Natural killer cell (primary cell): ENCODE results near the gene ABO. TPM values are rescaled to one million over a fixed set of nuclear protein-coding genes. Genes with fewer than 3 reads are reported as not detected.
"Not testable (repeated sequence)": the region's sequence is repeated elsewhere in the genome, so short reads cannot be mapped to it uniquely, and the experiment has no call there.

ENCODE experiments used
- ATAC-seq, 3 donors: fragments of 150-1000 bp in 2 of 3; fragments of 200-7000 bp in 1 of 3; cut with Tn5 transposase; 1 replicate in 1 of 3; 2 replicates in 2 of 3; pipeline ENCODE4 v1.10.0; 2021; ENCODE audit warnings: mild to moderate bottlenecking in 2 of 3, moderate library complexity in 2 of 3
- DNase-seq, 2 donors: peaks; one replicate each; pipeline versions ENCODE4 v3.0.0 to v3.0.0-alpha.2; 2013 to 2021; ENCODE audit warnings: mixed read lengths in 1 of 2
- H3K27ac ChIP-seq: one replicate; pipeline ENCODE4 v1.5.1; 2013; ENCODE audit warnings: mild to moderate bottlenecking, low read length
- H3K27me3 ChIP-seq: one replicate; pipeline ENCODE4 v1.6.1; 2013; ENCODE audit warnings: low read length; ENCODE audit not compliant: control insufficient read depth, insufficient read depth
- H3K36me3 ChIP-seq: one replicate; pipeline ENCODE4 v1.6.1; 2013; ENCODE audit warnings: low read length; ENCODE audit not compliant: control insufficient read depth, insufficient read depth
- H3K4me1 ChIP-seq: one replicate; pipeline ENCODE4 v1.6.1; 2013; ENCODE audit warnings: low read length; ENCODE audit not compliant: control insufficient read depth, insufficient read depth
- H3K4me3 ChIP-seq: one replicate; pipeline ENCODE4 v1.5.1; 2013; ENCODE audit warnings: low read length
- H3K9me3 ChIP-seq: one replicate; pipeline ENCODE4 v1.6.1; 2013; ENCODE audit warnings: low read length; ENCODE audit not compliant: control insufficient read depth, insufficient read depth
- H3K27ac Mint-ChIP-seq, 2 donors: one replicate each; pipeline ENCODE4 v1.8.0; 2022; ENCODE audit warnings: mild to moderate bottlenecking in 2 of 2, mixed read lengths in 2 of 2, moderate library complexity in 1 of 2
- H3K27me3 Mint-ChIP-seq, 2 donors: one replicate each; pipeline ENCODE4 v1.8.0; 2022; ENCODE audit warnings: low read depth in 2 of 2, mixed read lengths in 2 of 2
- H3K36me3 Mint-ChIP-seq: one replicate; pipeline ENCODE4 v1.8.0; 2022; ENCODE audit warnings: mixed read lengths
- H3K4me1 Mint-ChIP-seq, 2 donors: one replicate each; pipeline ENCODE4 v1.8.0; 2022; ENCODE audit warnings: mixed read lengths in 2 of 2
- H3K4me3 Mint-ChIP-seq: one replicate; pipeline ENCODE4 v1.8.0; 2022; ENCODE audit warnings: mild to moderate bottlenecking, moderate library complexity, mixed read lengths
- H3K9me3 Mint-ChIP-seq, 2 donors: one replicate each; pipeline ENCODE4 v1.8.0; 2022; ENCODE audit warnings: mixed read lengths in 2 of 2
- CTCF ChIP-seq: fragments of 200-600 bp; IDR thresholded peaks from one replicate; pipeline ENCODE4 v1.8.0; 2022; ENCODE audit warnings: antibody characterized with exemption
- WGBS: methylation state at CpG from one replicate; pipeline ENCODE4 v1.1.7; 2013; ENCODE audit warnings: missing lambda C conversion rate; ENCODE audit not compliant: insufficient coverage; 5-methylcytosine and 5-hydroxymethylcytosine counted together
- intact Hi-C: fragments of 100-400 bp; cut with micrococcal nuclease; formaldehyde crosslinking; loops from one replicate; pipeline ENCODE4 v1.14.2; 2022
- total RNA-seq, 4 donors: library from RNA; stranded (reverse); fragments of 120-200 nt in 1 of 4; gene quantifications; one replicate each; pipeline versions ENCODE4 v1.2.3 to v1.2.4, GENCODE V29; 2013 to 2022

ABO gene
- total RNA-seq, 3 donors from 2014 or later (not counting 1 experiment from before 2014, with no cell fraction given) = 0.20 to 4.2 (median 0.56) TPM

GRCh38 chr9:133230093-133230492, 44.9 kb downstream of the ABO start:
- Mint-ChIP-seq H3K27ac (no peak overlapping the region), H3K36me3 (no peaks in the 10 kb centered on the region), H3K4me1 (no peaks in the 10 kb centered on the region), H3K9me3 (no peaks in the 10 kb centered on the region), H3K4me3 (no peak overlapping the region), H3K27me3 (peaks cover 0 to 4% of the 10 kb centered on the region in 2 donors)
- Histone ChIP-seq H3K27me3 (no peaks in the 10 kb centered on the region), H3K9me3 (no peaks in the 10 kb centered on the region), H3K4me3 (no peak overlapping the region), H3K36me3 (no peaks in the 10 kb centered on the region), H3K4me1 (no peaks in the 10 kb centered on the region), H3K27ac (no peak overlapping the region)
- DNase-seq = no peak
- no peak for ATAC-seq
- TF ChIP-seq CTCF = no peak
- 85% methylated on average over 5 of the region's 5 CpGs for WGBS
- intact Hi-C loops = no loop called here

- not testable (repeated sequence) for DNase-seq, H3K27ac Mint-ChIP-seq
These were observed 46.4 kb downstream of the ABO start for GRCh38 chr9:133228474-133229193.

GRCh38 chr9:133227996-133228395, 47.0 kb downstream of the ABO start:
- ATAC-seq, H3K4me3 ChIP-seq, H3K27ac ChIP-seq, H3K27ac Mint-ChIP-seq, H3K4me1 Mint-ChIP-seq, H3K4me1 ChIP-seq, DNase-seq, H3K4me3 Mint-ChIP-seq, H3K36me3 Mint-ChIP-seq, intact Hi-C loops, H3K27me3 ChIP-seq, H3K9me3 Mint-ChIP-seq, H3K27me3 Mint-ChIP-seq, H3K9me3 ChIP-seq, H3K36me3 ChIP-seq: not testable (repeated sequence)
- 89% methylated on average over 7 of the region's 8 CpGs for WGBS

More at GRCh38 chr9:133228474-133229193, 46.4 kb downstream of the ABO start:
- H3K4me1 Mint-ChIP-seq, H3K27ac ChIP-seq, H3K4me1 ChIP-seq, H3K36me3 ChIP-seq, H3K36me3 Mint-ChIP-seq, ATAC-seq, H3K9me3 Mint-ChIP-seq, H3K9me3 ChIP-seq, H3K27me3 ChIP-seq, H3K4me3 ChIP-seq, H3K27me3 Mint-ChIP-seq, H3K4me3 Mint-ChIP-seq, intact Hi-C loops: not testable (repeated sequence)
- WGBS = 86% methylated on average over 12 of the region's 22 CpGs

GRCh38 chr9:133227242-133227860, 47.6 kb downstream of the ABO start:
- H3K9me3 Mint-ChIP-seq = no peaks in the 10 kb centered on the region
- H3K36me3 ChIP-seq = no peaks in the 10 kb centered on the region
- ATAC-seq = no peak
- H3K36me3 Mint-ChIP-seq = no peaks in the 10 kb centered on the region
- no peak overlapping the region for H3K4me3 ChIP-seq
- H3K4me1 Mint-ChIP-seq = no peaks in the 10 kb centered on the region
- H3K27ac ChIP-seq = no peak overlapping the region
- peaks cover 0 to 4% of the 10 kb centered on the region in 2 donors for H3K27me3 Mint-ChIP-seq
- H3K27ac Mint-ChIP-seq = no peak overlapping the region
- TF ChIP-seq CTCF = no peak
- no peak for DNase-seq
- WGBS = 91% methylated on average over 11 of the region's 11 CpGs
- H3K27me3 ChIP-seq = no peaks in the 10 kb centered on the region
- H3K9me3 ChIP-seq = no peaks in the 10 kb centered on the region
- intact Hi-C loops = no loop called here
- no peak overlapping the region for H3K4me3 Mint-ChIP-seq
- H3K4me1 ChIP-seq = no peaks in the 10 kb centered on the region
